HG02938 (cell line): ENCODE data around the gene EFHC2.

Experiments
- ATAC-seq: cut with Tn5 transposase; IDR thresholded peaks from one replicate; pipeline ENCODE4 v1.9.1; 2021; ENCODE audit warnings: mild to moderate bottlenecking, moderate library complexity; ENCODE audit not compliant: unreplicated experiment

Gene EFHC2

DNA sequence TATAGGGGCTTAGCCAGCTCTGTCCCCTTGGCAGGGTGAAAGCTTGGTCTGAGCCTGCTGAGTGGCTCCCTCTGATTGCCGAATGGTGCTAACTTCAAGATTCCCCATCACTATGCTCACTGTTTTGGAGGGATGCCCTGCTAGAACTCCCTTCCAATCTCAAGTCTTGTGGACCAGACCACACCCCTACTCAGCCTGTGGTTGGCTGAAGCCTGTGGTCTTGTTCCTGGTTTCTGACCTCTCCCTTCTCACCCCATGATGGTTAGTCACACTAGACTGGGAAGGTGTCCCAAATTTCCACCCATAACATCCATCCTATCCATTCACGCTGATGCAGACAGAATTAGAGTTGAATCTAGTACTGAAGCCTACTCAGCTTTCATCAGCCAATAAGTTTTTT lies 185.6 kb downstream of the EFHC2 start:
- ATAC-seq = no peak

DNA sequence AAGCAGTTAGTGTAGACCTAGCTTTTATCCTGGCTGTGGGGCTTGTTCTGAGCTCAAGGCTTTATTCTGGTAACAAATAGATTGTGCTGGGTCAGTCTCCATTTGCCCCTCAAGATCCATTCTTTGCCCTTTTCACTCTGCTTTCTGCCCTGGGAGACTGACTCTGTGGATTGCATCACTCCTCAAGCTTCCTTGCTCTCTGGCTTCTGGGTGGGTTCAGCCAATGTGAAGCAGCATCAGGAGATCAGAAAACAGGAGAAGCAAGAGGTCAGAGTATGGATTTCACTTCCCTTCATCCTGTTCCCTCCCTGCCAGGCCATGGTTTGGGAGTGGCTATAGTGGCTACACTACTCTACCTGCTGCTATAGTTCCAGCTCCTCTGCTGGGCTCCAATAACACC lies 186.2 kb downstream of the EFHC2 start:
- ATAC-seq = no peak

DNA sequence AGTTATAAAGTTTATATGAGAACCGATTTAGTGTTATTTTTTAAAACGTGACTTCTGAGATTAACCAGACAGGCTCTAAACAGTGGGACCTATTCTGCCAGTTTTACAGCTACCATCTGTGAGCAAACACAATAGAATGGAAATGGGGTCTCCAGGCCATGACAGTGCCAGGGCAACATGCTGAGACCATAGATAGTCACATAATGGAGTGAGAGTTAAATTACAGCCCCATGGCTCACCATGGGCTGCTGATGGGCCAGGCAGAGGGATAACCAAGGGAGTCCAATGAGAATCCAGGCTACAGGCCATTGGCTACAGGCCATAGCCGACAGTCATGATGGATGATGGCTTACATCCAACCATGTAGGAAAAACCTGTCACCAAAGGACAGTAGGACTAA lies 186.7 kb downstream of the EFHC2 start:
- ATAC-seq = no peak

DNA sequence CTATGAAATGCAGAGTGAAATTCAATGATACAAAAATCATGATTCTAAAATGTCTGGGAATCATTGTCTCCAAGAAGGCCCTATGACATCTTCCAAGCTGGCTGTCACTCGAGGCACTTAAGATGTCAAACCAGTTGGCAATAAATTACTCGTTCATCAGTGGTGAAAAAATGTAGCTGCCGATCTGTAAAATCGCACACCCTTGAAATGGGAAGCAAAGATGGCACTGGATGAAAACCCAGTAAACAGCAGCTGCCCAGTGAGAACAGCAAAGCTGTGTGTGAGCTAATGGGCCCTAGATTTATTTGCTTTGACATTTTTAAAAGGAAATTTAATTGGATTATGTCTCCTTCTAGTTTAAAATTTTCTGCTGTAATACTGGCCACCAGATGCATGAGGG lies 188.3 kb downstream of the EFHC2 start:
- no peak for ATAC-seq

DNA sequence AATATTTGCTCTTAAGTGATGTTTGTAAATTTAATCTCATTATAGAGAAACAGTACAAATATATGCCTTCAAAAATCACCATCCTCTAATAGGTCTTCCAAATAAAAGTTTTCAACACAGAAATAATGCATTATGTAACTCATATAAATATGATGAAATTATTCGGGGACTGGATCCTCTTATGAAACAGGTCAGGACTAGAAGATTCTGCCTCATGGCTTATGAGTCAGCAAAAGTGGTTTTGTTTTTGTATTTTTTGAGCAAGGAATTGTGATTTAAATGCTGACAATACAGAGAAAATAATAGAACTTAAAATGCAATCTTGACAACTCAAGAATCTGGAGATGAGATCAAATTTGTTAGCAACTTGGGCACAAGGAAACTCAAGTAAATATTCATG lies 190.6 kb downstream of the EFHC2 start:
- ATAC-seq = no peak

DNA sequence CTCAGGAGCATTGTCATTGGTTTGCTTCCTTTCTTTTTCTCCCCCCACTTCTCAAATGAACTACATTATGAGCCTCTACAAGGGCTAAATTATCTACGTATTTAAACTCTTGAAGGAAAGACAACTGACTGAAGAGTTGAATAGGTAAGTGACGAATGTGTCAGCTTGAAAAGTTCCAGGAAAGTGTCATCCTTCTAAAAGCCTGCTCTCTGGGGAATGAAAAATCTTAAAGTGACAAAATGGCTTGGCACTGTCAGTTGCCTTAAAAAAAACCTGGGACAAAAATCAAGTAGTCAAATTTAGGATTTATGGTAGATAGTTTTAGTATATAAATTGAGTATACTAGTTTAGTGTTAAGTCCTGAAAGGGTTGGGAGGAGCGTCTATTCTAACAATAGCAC lies 196.3 kb downstream of the EFHC2 start:
- no peak for ATAC-seq

DNA sequence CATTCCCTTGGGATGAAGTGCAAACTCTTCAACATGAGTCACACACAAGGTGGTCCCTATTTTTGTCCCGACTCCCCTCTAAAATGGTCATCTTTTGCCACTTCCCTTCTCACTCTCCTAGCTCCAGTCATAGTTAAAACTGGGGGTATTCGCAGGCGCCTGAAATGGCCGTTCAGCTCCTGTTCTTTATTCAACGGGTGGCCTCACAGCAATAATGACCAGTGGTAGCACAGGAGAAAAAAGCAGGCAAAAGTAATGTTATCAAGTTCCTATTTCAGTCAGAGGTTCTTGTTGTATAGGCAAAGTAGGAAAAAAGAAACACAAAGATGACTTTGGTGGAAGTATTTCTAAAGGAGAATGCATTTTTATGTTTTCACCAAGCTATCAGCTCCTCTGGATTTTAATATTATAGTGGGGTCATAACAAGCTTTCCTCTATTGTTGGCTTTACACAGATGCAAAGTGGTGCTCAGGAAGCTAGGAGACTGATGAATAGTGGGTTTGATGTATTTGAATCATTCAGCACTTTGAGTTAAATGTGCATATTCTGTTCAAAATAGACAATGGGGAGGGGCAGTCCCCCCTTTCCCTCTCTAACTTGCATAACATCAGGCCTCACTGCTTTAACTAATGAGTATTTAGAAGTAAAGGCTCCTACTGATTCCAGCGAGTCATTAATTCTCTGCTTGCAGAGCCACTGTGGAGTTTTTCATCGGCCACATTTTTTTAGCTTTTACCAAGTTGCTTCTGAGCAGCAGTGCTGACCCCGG lies 199.1 kb downstream of the EFHC2 start:
- no peak for ATAC-seq

DNA sequence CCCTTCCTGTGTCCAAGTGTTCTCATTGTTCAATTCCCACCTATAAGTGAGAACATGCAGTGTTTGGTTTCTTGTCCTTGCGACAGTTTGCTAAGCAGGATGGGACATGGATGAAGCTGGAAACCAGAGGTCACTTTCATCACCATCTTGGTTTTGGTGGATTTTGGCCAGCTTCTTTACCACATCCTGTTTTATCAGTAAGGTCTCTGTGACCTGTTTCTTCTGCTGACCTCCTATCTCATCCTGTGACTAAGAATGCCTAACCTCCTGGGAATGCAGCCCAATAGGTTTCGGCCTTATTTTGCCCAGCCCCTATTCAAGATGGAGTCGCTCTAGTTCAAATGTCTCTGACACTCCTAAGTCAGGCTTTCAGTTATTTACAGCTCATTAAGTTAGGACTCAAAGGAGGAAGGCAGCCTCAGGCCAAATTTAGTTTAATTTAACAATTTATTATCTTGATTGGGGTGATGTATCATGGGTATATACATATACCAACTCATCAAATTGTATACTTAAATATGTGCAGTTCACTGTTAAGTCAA lies 200.3 kb downstream of the EFHC2 start:
- no peak for ATAC-seq

DNA sequence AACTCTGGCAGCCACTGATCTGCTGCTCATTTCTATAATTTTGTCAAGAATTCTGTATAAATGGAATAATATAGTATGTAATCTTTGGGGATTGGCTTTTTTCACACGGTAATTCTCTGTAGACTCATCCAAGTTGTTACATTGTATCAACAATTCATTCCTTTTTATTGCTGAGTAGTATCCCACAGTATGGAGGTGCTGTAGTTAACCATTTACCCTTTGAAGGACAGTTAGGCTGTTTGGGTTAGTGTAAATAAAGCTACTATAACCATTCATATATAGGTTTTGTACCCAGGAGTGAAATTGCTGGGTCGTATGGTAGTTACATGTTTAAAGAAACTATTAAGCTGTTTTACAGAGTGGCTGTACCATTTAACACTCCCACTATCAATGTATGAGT lies 213.3 kb downstream of the EFHC2 start:
- ATAC-seq = no peak

DNA sequence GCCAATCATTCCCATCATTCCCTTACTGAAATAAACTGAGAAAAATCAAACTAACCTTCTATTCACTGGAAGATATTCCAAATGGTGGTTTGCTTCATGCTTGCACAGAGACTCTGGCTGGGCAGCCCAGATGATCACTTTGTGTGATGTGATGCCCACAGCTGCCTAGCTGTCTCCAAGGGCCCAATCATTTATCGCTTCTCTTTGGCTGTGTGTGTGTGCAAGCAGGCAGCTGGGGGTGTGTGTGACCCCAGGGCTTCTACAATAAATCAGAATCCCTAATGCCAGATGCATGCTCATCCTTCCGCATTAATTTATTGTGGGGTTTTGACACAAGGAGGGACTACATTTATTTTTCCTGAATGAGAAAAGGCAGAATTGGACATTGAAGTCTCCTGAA lies 230.1 kb downstream of the EFHC2 start:
- ATAC-seq = no peak

DNA sequence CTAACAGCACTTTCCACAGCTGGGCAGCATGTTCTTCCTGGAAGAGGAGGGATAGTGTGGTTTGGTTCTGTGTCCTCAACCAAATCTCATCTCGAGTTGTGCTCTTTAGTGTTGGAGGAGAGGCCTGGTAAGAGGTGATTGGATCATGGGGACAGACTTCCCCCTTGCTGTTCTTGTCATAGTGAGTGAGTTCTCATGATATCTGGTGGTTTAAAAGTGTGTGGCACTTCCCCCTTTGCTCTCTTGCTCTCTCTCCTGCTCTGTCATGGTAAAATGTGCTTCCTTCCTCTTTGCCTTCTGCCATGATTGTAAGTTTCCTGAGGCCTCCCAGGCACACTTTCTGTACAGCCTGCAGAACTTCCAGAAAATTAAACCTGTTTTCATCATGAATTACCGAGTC lies 236.6 kb downstream of the EFHC2 start:
- no peak for ATAC-seq

DNA sequence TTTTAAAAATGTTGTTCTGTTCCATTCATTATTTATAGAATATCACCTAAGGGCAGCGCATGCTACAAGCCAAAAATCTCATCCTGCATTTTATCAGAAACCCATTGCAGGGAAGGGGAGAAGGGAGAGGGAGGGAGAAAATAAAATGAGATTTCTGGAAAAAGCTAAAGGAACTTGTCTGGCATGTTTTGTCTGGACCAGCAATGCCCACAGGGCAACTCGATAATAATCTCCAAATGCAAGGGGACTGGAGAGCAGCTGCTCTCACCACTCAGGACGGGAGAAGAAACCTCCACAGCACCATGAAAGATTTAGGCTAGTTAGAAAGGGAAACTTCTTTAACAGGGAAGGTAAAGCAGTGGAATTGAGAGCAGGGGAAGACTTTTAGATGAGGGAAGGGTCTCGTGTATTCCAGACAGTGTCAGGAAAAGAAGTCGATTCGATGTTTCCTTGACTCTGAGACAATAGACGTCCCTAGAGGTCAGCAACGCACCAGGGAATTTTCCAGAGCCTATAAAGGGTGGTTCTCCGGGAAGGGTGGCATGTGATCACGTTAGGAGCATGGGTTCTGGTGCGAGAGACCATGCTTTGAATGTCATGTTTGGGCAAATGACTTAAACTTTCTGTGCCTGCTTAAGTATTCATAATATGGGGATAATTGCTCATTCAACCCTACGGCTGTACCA lies 238.1 kb downstream of the EFHC2 start:
- ATAC-seq = no peak

DNA sequence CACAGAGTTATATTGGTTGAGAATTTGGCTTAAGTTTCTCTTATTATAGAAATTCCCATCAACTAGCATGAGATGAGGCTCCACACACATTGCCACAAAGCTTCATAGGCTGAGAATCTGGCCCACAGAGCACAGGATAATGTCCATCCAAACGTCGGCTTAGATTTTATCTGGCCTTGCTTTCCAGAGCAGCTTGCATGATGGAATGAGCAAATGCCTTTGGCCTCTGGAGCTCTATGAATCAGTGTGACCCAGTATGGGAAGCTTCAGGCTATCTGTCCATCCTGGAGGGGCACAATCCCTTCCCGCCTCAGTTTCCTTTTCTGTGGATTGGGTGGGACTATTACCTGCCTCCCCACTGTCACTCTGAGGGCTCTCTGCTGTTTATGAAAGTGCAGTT lies 238.8 kb downstream of the EFHC2 start:
- no peak for ATAC-seq

DNA sequence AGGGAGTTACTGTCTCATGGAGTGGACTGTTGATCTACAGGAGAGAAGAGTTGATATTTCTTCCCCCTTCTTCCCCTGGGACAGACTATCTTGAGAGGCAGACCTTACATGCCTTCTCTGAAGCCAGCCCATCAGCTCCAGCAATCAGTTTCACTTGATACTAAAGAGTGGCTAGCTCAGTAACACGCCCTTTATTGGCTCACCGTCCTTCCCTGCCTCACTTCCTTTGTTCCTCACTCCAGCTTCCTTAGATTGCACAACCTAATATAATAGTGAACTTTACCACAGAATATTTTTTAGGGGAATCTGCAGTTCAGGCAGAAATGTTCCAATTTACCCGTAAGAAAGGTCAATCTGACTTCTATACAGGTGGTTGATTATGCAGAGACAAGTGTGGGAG lies 242.2 kb downstream of the EFHC2 start:
- ATAC-seq = no peak

DNA sequence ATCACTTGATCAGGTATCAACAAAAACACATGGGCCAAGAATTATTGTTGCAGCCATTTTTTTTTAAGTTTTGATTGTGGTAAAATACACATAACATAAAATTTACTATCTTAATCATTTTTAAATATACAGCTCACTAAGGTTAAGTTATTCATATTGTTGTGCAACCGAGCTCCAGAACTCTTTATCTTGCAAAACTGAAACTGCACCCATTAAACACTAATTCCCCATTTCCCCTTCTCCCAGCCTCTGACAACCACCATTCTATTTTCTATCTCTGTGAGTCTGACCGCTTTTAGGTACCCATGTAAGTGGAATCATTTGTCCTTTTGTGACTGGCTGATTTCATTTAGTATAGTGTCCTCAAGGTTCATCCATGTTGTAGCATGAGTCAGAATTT lies 244.1 kb downstream of the EFHC2 start:
- no peak for ATAC-seq
